IMR-90 (cell line): ENCODE measurements around the gene PERM1.

ENCODE experiments used
- BHLHE40 ChIP-seq: fragments of 150-350 bp; IDR thresholded peaks from 2 replicates; pipeline ENCODE4 v1.6.1; 2016; ENCODE audit warnings: mild to moderate bottlenecking, low read depth, low read length
- CHD1 ChIP-seq: IDR thresholded peaks from 2 replicates; pipeline ENCODE4 v1.6.1; 2012; ENCODE audit warnings: low read depth, low read length, improper control_type of control experiment
- FOS ChIP-seq: fragments of 150-350 bp; IDR thresholded peaks from 2 replicates; pipeline ENCODE4 v1.6.1; 2016; ENCODE audit warnings: low read depth, low read length
- MAFK ChIP-seq: IDR thresholded peaks from 2 replicates; pipeline ENCODE4 v1.6.1; 2012; ENCODE audit warnings: low read depth, low read length, improper control_type of control experiment
- SMC3 ChIP-seq: fragments of 150-350 bp; IDR thresholded peaks from 2 replicates; pipeline ENCODE4 v1.6.1; 2016; ENCODE audit warnings: low read depth, mild to moderate bottlenecking, antibody characterized with exemption, low read length, moderate library complexity
- TF ChIP-seq, protein P1 (sequence below): conservative IDR thresholded peaks from 2 replicates; pipeline ENCODE4 v1.5.1; 2012; ENCODE audit warnings: mild to moderate bottlenecking, low read depth, low read length, improper control_type of control experiment
- TF ChIP-seq, protein P2 (sequence below): fragments of 150-350 bp; IDR thresholded peaks from 2 replicates; pipeline ENCODE4 v1.6.1; 2017; ENCODE audit warnings: mild to moderate bottlenecking, antibody characterized with exemption, low read length, low read depth
- TF ChIP-seq, protein P3 (sequence below): fragments of 150-350 bp; IDR thresholded peaks from 2 replicates; pipeline ENCODE4 v1.6.1; 2016; ENCODE audit warnings: low read depth, mild to moderate bottlenecking, low read length, moderate library complexity, borderline replicate concordance

DNA sequence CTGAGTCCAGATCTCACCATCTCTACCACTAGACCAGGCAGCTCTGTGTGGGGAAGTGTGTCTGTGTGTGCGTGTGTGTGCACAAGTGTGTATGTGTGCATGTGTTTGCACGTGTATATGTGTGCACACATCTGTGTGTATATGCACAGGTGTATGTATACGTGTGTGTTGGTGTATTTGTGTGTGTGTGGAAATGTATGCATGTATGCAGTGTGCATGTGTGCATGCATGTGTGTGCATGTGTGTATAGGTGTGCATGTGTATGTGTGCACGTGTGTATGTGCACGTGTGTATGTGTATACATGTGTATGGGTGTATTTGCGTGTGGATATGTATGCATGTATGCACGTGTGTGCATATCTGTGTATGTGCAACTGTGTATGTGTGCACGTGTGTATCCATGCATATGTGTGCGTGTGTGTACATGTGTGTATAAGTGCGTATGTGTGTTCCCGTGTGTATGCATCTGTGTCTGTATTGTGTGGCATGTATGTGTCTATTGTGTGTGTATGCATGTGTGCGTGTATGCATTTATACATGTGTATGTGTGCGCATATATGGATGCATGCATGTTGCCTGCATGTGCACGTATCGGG, 12.5 kb downstream of the PERM1 start:
- TF ChIP-seq CHD1 (no peak), MAFK (no peak), FOS (no peak), BHLHE40 (no peak), SMC3 (no peak)
- TF ChIP-seq, protein P1, sequence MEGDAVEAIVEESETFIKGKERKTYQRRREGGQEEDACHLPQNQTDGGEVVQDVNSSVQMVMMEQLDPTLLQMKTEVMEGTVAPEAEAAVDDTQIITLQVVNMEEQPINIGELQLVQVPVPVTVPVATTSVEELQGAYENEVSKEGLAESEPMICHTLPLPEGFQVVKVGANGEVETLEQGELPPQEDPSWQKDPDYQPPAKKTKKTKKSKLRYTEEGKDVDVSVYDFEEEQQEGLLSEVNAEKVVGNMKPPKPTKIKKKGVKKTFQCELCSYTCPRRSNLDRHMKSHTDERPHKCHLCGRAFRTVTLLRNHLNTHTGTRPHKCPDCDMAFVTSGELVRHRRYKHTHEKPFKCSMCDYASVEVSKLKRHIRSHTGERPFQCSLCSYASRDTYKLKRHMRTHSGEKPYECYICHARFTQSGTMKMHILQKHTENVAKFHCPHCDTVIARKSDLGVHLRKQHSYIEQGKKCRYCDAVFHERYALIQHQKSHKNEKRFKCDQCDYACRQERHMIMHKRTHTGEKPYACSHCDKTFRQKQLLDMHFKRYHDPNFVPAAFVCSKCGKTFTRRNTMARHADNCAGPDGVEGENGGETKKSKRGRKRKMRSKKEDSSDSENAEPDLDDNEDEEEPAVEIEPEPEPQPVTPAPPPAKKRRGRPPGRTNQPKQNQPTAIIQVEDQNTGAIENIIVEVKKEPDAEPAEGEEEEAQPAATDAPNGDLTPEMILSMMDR, result no peak
- TF ChIP-seq, protein P2, sequence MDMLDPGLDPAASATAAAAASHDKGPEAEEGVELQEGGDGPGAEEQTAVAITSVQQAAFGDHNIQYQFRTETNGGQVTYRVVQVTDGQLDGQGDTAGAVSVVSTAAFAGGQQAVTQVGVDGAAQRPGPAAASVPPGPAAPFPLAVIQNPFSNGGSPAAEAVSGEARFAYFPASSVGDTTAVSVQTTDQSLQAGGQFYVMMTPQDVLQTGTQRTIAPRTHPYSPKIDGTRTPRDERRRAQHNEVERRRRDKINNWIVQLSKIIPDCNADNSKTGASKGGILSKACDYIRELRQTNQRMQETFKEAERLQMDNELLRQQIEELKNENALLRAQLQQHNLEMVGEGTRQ, result no peak
- TF ChIP-seq, protein P3, sequence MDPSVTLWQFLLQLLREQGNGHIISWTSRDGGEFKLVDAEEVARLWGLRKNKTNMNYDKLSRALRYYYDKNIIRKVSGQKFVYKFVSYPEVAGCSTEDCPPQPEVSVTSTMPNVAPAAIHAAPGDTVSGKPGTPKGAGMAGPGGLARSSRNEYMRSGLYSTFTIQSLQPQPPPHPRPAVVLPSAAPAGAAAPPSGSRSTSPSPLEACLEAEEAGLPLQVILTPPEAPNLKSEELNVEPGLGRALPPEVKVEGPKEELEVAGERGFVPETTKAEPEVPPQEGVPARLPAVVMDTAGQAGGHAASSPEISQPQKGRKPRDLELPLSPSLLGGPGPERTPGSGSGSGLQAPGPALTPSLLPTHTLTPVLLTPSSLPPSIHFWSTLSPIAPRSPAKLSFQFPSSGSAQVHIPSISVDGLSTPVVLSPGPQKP, result no peak
